HepG2 (cell line): ENCODE results near the gene FDPS. TPM values are rescaled to one million over a fixed set of nuclear protein-coding genes. Genes with fewer than 3 reads are reported as not detected.

Experiments
- ATAC-seq: fragments of 200-7000 bp; cut with Tn5 transposase; 3 replicates; pipeline ENCODE4 v1.9.1; 2020; ENCODE audit warnings: mild to moderate bottlenecking, moderate library complexity
- BruUV-seq: library from RNA; stranded (reverse); fragments of 400-500 nt; replicated peaks from 2 replicates; lab custom pipeline; 2021; lab: Mats Ljungman, UMichigan
- CTCF ChIA-PET: fragments of 300-600 bp; formaldehyde crosslinking; extraction: SDS; loops from one replicate; lab custom pipeline; 2021; ENCODE audit warnings: low total read pairs, inconsistent platforms, low intra/inter-chr PET ratio; lab: Yijun Ruan, JAX
- POLR2A ChIA-PET: fragments of 350-600 bp; sonication (Branson Sonifier 250); formaldehyde crosslinking; loops from one replicate; lab custom pipeline; 2020; ENCODE audit warnings: antibody characterized with exemption, inconsistent platforms; lab: Yijun Ruan, JAX
- DNase-seq: peaks from one replicate; pipeline ENCODE4 v3.0.0-alpha.2; 2015; ENCODE audit warnings: low spot score
- FAIRE-seq: peaks from 3 replicates; lab custom pipeline; 2011; peaks lifted over from hg19 to GRCh38; lab: Jason Lieb, UNC
- H2AFZ ChIP-seq: one replicate; pipeline ENCODE4 v1.6.1; 2011; ENCODE audit warnings: low read length, inconsistent platforms
- H3K27ac ChIP-seq: fragments of 300-600 bp; 3 replicates; pipeline ENCODE4 v1.8.0; 2011; ENCODE audit warnings: mixed run types, mild to moderate bottlenecking, mixed read lengths, low read length, inconsistent platforms; ENCODE audit not compliant: insufficient read depth; ENCODE audit errors: extremely low read length
- H3K27me3 ChIP-seq, 2 experiments: fragments of 200-600 bp in 1 of 2; 2 replicates in 1 of 2; 3 replicates in 1 of 2; pipeline versions ENCODE4 v1.6.0 to v1.8.0; 2011; ENCODE audit warnings: low read length in 2 of 2, mild to moderate bottlenecking in 2 of 2, moderate library complexity in 2 of 2, inconsistent platforms in 1 of 2; ENCODE audit not compliant: insufficient read depth in 2 of 2, control insufficient read depth in 1 of 2
- H3K36me3 ChIP-seq, 2 experiments: fragments of 200-600 bp in 1 of 2; replicated peaks in 1 of 2; 2 replicates in 1 of 2; 3 replicates in 1 of 2; pipeline versions ENCODE4 v1.5.1 to v1.8.0; 2011; ENCODE audit warnings: low read length in 2 of 2, inconsistent platforms in 1 of 2; ENCODE audit not compliant: insufficient read depth in 2 of 2, control insufficient read depth in 1 of 2
- H3K4me1 ChIP-seq: 2 replicates; pipeline ENCODE4 v1.5.1; 2012; ENCODE audit warnings: low read length, inconsistent platforms; ENCODE audit not compliant: insufficient read depth
- H3K4me2 ChIP-seq: 2 replicates; pipeline ENCODE4 v1.6.0; 2011; ENCODE audit warnings: low read depth, low read length, inconsistent platforms
- H3K4me3 ChIP-seq, 3 experiments: fragments of 200-600 bp in 1 of 3; sonication (generic), shearing (Covaris generic) in 1 of 3; replicated peaks in 1 of 3; 2 replicates each; pipeline ENCODE4 v1.5.1; 2011 to 2016; ENCODE audit warnings: low read length in 3 of 3, inconsistent platforms in 2 of 3, low read depth in 2 of 3, mild to moderate bottlenecking in 2 of 3, control low read depth in 1 of 3, mixed read lengths in 1 of 3; ENCODE audit not compliant: insufficient read depth in 1 of 3
- H3K79me2 ChIP-seq: one replicate; pipeline ENCODE4 v1.6.1; 2011; ENCODE audit warnings: low read length, inconsistent platforms; ENCODE audit not compliant: insufficient read depth
- H3K9ac ChIP-seq: 2 replicates; pipeline ENCODE4 v1.6.0; 2011; ENCODE audit warnings: mild to moderate bottlenecking, low read depth, low read length, inconsistent platforms; ENCODE audit not compliant: insufficient read depth
- H3K9me3 ChIP-seq: 2 replicates; pipeline ENCODE4 v1.5.1; 2012; ENCODE audit warnings: mild to moderate bottlenecking, low read length
- H4K20me1 ChIP-seq: 2 replicates; pipeline ENCODE4 v1.6.0; 2011; ENCODE audit warnings: inconsistent platforms, mild to moderate bottlenecking, low read length, moderate library complexity; ENCODE audit not compliant: insufficient read depth
- MAFG ChIP-seq: sonication (generic); formaldehyde crosslinking; IDR thresholded peaks from 2 replicates; pipeline ENCODE4 v1.5.1; 2020; ENCODE audit warnings: mild to moderate bottlenecking, missing genetic modification reagents
- POGK ChIP-seq: sonication (generic); formaldehyde crosslinking; conservative IDR thresholded peaks from 2 replicates; pipeline ENCODE4 v1.8.0; 2022; ENCODE audit warnings: mild to moderate bottlenecking, moderate library complexity, missing genetic modification reagents
- PRDM10 ChIP-seq: sonication (generic); formaldehyde crosslinking; IDR thresholded peaks from 2 replicates; pipeline ENCODE4 v1.4.0; 2020; ENCODE audit warnings: low read depth, missing genetic modification reagents
- RBFOX2 ChIP-seq: fragments of 200-400 bp; formaldehyde crosslinking; IDR thresholded peaks from 2 replicates; pipeline ENCODE4 v1.6.1; 2017; ENCODE audit warnings: low read depth, mild to moderate bottlenecking, low read length
- SOX13 ChIP-seq, 3 experiments: fragments of 450-650 bp in 1 of 3; sonication (generic) in 1 of 3; formaldehyde crosslinking in 1 of 3; IDR thresholded peaks in 2 of 3; conservative IDR thresholded peaks in 1 of 3; 2 replicates each; pipeline versions ENCODE4 v1.5.0 to v1.6.1; 2016 to 2020; ENCODE audit warnings: antibody characterized with exemption in 1 of 3, mild to moderate bottlenecking in 1 of 3, missing compliant biosample characterization in 1 of 3, missing genetic modification reagents in 1 of 3, moderate library complexity in 1 of 3
- ZNF124 ChIP-seq: sonication (generic); formaldehyde crosslinking; IDR thresholded peaks from 2 replicates; pipeline ENCODE4 v1.4.0; 2020; ENCODE audit warnings: missing genetic modification reagents
- WGBS: methylation state at CpG from one replicate; pipeline ENCODE4 v1.1.6; 2017; ENCODE audit warnings: low lambda C conversion rate; 5-methylcytosine and 5-hydroxymethylcytosine counted together
- in situ Hi-C: cut with HindIII; loops from 2 replicates; pipeline ENCODE4 v1.10.0; 2017; ENCODE audit warnings: low pct_unique_long_range_greater_than_20kb; ENCODE audit not compliant: extremely low pct_ligation_motif_present
- intact Hi-C: fragments of 100-400 bp; cut with micrococcal nuclease; formaldehyde crosslinking; loops from one replicate; pipeline ENCODE4 v1.10.0; 2022; ENCODE audit not compliant: unreplicated experiment
- polyA plus RNA-seq, 8 experiments: library from polyadenylated mRNA; depleted of rRNA in 3 of 8; stranded (reverse) in 7 of 8; unstranded in 1 of 8; fragments of >200 nt; fragmentation: Illumina TruSeq in 4 of 8; extraction: Trizol in 4 of 8; gene quantifications; 2 replicates each; pipeline versions ENCODE4 v1.2.1 to v1.2.3, GENCODE V29; 2011 to 2016; ENCODE audit warnings: low read depth in 4 of 8, missing spikeins in 1 of 8, mixed read lengths in 1 of 8; ENCODE audit not compliant: insufficient read depth in 1 of 8
- total RNA-seq, 5 experiments: library from RNA; depleted of rRNA; stranded (reverse); fragments of >200 nt; fragmentation: Illumina TruSeq; extraction: Trizol; gene quantifications; 2 replicates each; pipeline ENCODE4 v1.2.3, GENCODE V29; 2016; ENCODE audit warnings: low read depth in 1 of 5

The FDPS gene
- total and polyA plus RNA-seq, 2 of the 13 experiments (the other 11 are each of a cell fraction or from before 2014, with no cell fraction given): 264 to 519 TPM

GRCh38 chr1:155261852-155262673 is 46.6 kb upstream of the FDPS start, which contains the start of gene SCAMP3 (continued):
- peak; percentile 84; the same call in 1 of the 2 replicates for TF ChIP-seq ZNF124 (CRISPR knock-in tag)

GRCh38 chr1:155263067-155263466 is 45.6 kb upstream of the FDPS start:
- H3K79me2 ChIP-seq: peaks cover 15% of the 10 kb centered on the region
- TF ChIP-seq MAFG: no peak
- TF ChIP-seq RBFOX2: peak; percentile 41; the same call in 1 of the 2 replicates
- no peak for TF ChIP-seq SOX13 (IDR thresholded peaks at IDR 0.05)
- no peak for TF ChIP-seq SOX13 (CRISPR knock-in tag; conservative IDR thresholded peaks at IDR 0.05 in 1 of 2, IDR thresholded peaks at IDR 0.05 in 1 of 2)
- TF ChIP-seq POGK: no peak
- no peak for TF ChIP-seq PRDM10 (CRISPR knock-in tag)
- no peak overlapping the region for H3K9ac ChIP-seq
- FAIRE-seq (no peak), DNase-seq (no peak), ATAC-seq (no peak)
- intact Hi-C loops (no loop called here), in situ Hi-C loops (no loop called here)
- ChIA-PET CTCF (no interaction called here), POLR2A (interaction anchor here (1.1 to 4.8 kb wide), 3 partner anchors 9 to 38 kb away, joined by 3 to 69 read pairs (median 4); partner anchors contain the start of genes CLK2 and PKLR)
- no peak overlapping the region for H3K4me3 ChIP-seq
- BruUV-seq: no TSS peak
- no peaks in the 10 kb centered on the region; a peak in 1 of 5 replicates for H3K27me3 ChIP-seq
- H3K27ac ChIP-seq: no peak overlapping the region
- peaks cover 15% of the 10 kb centered on the region for H3K4me1 ChIP-seq
- no peak overlapping the region for H2AFZ ChIP-seq
- WGBS: 97% methylated on average over 9 of the region's 11 CpGs
- H3K9me3 ChIP-seq: no peaks in the 10 kb centered on the region
- no peaks in the 10 kb centered on the region for H4K20me1 ChIP-seq
- H3K36me3 ChIP-seq: peaks cover 25 to 57% of the 10 kb centered on the region in 2 experiments
- H3K4me2 ChIP-seq: no peak overlapping the region
